ENCODE results near the gene HAPLN3.
A peak's percentile ranks its signal among the peaks of the same experiment; 100 is the strongest.

The HAPLN3 gene

GRCh38 chr15:88912500-88912921 is 17.2 kb upstream of the HAPLN3 start:
- DNase-seq (ENCODE audit: low read depth in 2 of 2, low spot score in 1 of 2), result no peak

DNA sequence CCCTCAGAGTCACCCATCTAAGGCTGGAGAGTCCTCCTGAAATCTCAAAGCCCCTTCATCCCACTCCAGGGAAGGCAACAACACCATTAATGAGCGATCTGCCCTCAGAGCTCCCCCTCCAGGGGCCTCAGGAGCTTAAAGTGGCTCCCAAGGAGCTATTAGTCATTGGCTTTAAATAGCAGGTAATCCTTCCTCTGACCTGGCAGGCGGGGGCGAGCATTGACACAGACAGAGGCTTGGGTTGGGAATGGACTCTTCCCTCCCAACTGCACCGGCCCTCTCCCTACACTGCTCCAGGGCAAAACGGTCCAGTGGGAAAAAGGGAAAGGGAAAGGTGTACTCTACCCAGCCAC is 16.4 kb upstream of the HAPLN3 start:
- no peak for DNase-seq (ENCODE audit: low read depth in 2 of 2, low spot score in 1 of 2)

DNA sequence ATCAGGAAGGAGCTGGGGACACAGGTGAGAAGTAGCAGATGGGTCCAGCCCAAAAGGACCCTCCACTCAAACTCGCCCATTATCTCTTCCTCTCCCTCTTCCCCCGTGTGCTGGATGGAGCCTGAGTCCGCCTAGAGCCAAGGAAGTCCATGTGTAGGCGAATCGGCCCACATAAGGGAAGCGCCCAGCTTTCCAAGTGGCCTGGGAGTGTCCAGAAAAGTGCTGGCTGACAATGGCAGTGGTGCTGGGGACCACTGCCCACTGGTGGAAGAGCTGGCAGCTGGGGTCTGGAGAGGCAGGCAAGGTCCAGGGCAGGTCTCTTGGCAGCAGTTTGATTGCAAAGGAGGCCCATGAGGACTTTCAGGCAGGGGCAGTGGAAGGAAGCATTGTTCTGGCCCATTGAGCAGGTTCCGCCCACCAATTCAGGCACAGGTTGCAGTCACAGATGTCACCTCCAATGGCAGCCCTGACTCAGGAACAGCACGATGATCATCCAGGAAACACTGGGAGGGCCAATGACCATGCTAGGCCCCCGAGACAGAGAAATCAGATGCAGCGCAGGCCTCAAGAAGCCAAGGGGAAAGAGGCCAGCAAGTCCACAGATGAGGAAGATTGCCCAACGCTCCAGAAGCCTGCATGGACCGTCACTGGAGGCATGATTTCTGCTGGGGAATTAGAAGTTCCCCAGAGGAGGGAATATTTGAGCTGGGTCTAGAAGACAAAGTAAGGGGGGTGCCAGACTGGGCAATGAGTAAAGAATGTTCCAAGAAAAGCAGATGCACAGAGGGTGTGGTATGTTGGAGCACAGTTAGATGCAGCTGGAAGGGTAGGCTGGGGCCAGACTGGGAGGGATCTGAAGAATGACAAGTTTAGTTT is 14.8 kb upstream of the HAPLN3 start:
- DNase-seq (ENCODE audit: low read depth in 2 of 2, low spot score in 1 of 2), result no peak

GRCh38 chr15:88908697-88909621 is 13.6 kb upstream of the HAPLN3 start:
- no peak for DNase-seq (ENCODE audit: low read depth in 2 of 2, low spot score in 1 of 2)

DNA sequence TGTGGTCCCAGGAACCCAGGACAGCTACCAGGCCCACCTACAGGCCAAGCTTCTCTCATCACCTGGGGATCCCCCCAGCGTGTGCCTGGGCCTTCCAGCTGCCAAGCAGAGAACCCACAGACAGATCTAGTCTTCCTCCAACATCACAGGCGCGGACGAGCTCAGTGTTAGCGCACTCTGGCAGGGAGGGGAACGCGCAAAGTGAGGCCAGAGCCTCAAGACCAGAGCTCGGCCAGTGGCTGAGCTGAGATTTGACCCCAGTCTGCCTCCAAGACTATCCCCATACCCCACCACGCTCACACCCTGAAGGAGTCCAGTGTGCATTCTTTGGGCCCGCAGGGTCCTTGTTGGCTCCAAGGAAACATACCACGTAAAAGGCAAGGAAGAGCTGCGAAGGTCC is 12.8 kb upstream of the HAPLN3 start:
- no peak for DNase-seq (ENCODE audit: low read depth in 2 of 2, low spot score in 1 of 2)

DNA sequence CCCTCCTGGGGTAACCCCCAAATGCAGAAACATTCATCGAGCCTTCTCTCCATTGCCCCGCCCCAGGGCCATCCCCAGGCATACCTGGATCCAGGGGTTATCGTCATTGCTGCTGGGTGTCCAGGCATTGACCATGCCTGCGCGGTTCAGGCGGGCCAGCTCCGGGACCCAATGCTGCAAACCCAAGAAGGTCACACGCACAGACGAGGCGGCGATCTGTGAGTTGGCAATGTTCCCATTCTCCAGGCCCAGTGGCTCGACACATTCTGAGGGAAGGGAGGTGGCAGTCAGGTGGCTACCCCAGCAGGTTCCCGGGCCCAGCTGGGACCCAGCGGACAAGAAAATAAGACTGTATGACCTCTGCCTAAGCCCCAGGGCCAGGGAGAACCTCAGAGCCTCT is 11.8 kb upstream of the HAPLN3 start:
- DNase-seq (ENCODE audit: low read depth in 2 of 2, low spot score in 1 of 2), result no peak

DNA sequence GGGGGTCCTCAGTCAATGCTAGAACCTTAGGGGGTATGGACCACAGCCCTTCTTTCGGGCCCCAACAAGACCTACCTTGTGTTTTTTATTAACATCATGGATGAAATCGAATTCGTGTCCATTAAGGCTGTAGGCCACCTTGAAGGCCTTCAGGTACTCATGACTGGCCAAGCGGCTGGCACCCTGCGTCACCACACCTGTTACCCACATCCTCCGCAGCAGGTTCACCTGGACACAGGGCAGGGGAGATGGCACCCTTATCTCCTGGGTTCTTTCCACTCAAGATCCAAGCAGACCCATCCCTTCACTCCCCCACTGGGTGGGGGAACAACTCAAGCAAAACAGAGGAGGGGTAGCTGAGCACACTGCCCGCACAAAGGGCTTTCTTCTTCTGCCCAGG is 11.2 kb upstream of the HAPLN3 start:
- DNase-seq (ENCODE audit: low read depth in 2 of 2, low spot score in 1 of 2), result no peak

- DNase-seq (ENCODE audit: low read depth in 2 of 2, low spot score in 1 of 2), result no peak
Observed at GRCh38 chr15:88906130-88906529, 10.8 kb upstream of the HAPLN3 start.

DNA sequence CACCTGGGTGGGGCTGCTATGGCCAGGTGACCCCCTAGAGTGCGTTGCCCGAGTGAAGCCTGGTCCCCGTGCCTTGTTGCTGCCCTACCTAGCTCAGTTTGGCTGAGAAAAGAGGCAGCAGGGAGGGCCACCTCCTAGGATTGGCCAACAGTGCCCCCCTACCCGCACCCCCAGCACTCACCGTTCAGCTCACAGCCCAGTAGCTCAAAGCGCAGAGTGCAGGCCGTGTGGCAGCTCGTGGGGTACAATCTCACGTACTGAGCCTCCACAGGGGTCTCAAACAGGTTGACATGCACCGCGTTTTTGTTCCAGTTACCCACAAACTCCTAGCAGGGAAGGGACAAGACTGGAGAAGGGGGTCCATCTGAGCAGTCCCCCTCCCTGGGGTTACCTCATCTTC is 10.2 kb upstream of the HAPLN3 start:
- DNase-seq (ENCODE audit: low read depth in 2 of 2, low spot score in 1 of 2), result no peak

- peak; percentile 79 to 81 for DNase-seq (ENCODE audit: low read depth in 2 of 2, low spot score in 1 of 2)
Observed at GRCh38 chr15:88904624-88905327, 9.4 kb upstream of the HAPLN3 start.

DNA sequence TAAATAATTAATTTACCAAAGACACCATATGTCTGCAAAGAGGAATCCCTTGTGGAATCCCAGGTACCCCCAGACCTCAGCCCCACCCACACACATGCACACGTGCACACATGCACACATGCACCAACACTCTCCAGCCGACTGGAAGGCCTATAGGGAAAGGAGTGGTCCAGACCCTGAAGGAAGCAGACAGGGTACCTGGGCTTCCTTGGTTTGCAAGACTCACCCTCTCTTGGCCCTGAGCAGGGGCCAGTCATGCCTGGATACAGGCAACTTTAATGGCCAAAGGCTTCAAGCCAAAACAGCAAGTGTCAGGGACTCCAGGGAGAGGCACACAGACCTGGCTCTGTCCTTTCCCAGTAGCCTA is 8.9 kb upstream of the HAPLN3 start:
- no peak for DNase-seq (ENCODE audit: low read depth in 2 of 2, low spot score in 1 of 2)

GRCh38 chr15:88902846-88903245 is 7.5 kb upstream of the HAPLN3 start:
- DNase-seq (ENCODE audit: low read depth in 2 of 2, low spot score in 1 of 2), result no peak

GRCh38 chr15:88902221-88902835 is 7.0 kb upstream of the HAPLN3 start:
- DNase-seq (ENCODE audit: low read depth in 2 of 2, low spot score in 1 of 2), result no peak

- no peak for DNase-seq (ENCODE audit: low read depth in 2 of 2, low spot score in 1 of 2)
Observed at GRCh38 chr15:88901508-88902220, 6.3 kb upstream of the HAPLN3 start.

DNA sequence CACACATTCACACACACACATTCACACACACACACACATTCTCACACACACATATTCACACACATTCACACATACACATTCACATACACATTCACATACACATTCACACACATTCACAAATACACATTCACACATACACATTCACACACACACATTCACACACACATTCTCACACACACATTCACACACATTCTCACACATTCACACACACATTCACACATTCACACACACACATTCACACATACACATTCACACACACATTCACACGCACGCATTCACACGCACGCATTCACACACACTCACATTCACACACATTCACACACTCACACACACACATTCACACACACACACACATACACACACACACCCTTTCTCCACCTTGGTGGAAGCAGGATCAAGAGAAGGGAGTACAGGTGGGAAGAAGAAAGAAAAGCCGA is 5.7 kb upstream of the HAPLN3 start:
- DNase-seq (ENCODE audit: low read depth in 2 of 2, low spot score in 1 of 2), result no peak

DNA sequence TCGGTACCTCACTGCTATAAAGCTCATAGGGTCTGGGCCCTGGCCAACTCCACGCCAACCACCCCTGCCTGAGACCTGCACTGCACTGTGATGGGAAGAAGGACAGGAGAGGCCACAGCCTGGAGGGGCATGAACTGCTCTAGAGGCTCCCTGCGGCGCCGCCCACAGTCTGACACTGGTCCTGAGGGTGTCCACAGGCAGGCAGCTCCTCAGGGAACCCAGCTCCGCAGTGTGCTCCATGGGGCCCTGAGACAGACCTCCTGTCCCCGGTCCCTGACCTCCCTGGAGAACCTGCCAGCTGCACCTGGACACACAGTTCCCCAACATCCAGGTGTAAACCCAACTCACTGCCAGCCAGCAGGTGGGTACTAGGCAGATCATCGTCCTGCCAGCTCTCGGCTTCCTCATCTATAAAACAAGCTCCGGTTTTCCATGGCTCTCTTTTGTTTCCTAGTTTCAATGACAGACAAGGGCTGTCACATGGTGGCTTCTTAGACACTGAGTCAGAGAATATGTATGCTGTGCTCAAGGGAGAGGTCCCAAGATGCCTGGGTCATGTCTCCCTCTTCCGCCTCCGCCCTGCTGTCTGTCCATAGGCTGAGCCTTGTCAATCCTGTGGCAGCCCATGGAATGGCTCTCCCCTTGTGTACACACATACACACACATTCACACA is 5.1 kb upstream of the HAPLN3 start:
- DNase-seq (ENCODE audit: low read depth in 2 of 2, low spot score in 1 of 2), result no peak

DNA sequence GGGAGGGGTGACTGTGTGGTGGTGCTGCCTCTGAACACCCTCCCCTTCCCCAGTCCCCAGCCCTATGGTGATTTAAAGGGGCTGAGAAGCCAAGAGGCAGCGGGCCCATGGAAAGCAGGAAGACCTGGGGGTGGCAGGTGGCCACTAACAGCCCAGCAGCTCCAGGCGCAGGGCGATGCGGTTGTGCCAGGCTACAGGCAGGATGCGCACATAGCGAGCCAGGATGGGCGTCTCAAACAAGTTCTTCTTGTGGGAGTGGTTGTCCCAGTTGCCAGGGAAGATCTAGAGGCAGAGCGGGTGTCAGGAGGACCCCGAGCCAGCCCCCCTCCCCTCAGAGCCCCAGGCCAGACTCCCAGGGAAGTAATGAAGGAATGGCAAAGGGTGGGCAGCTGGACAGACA is 3.9 kb upstream of the HAPLN3 start:
- DNase-seq (ENCODE audit: low read depth in 2 of 2, low spot score in 1 of 2), result no peak

- no peak for DNase-seq (ENCODE audit: low read depth in 2 of 2, low spot score in 1 of 2)
Observed at GRCh38 chr15:88898736-88899135, 3.4 kb upstream of the HAPLN3 start.

GRCh38 chr15:88897456-88898194 is 2.3 kb upstream of the HAPLN3 start:
- DNase-seq (ENCODE audit: low read depth in 2 of 2, low spot score in 1 of 2), result peak; percentile 55 to 57

All from stimulated activated CD8-positive, alpha-beta memory T cell treated with anti-CD3 and anti-CD28 coated beads, Interleukin-4, amount 100 ng/mL, for 4 hours (primary cell).